HG02798 (cell line): ENCODE data around the gene TTLL11.
A peak's percentile ranks its signal among the peaks of the same experiment; 100 is the strongest.

Experiments
- ATAC-seq: cut with Tn5 transposase; IDR thresholded peaks from one replicate; pipeline ENCODE4 v1.9.1; 2021; ENCODE audit warnings: mild to moderate bottlenecking; ENCODE audit not compliant: unreplicated experiment, poor library complexity

The TTLL11 gene

DNA sequence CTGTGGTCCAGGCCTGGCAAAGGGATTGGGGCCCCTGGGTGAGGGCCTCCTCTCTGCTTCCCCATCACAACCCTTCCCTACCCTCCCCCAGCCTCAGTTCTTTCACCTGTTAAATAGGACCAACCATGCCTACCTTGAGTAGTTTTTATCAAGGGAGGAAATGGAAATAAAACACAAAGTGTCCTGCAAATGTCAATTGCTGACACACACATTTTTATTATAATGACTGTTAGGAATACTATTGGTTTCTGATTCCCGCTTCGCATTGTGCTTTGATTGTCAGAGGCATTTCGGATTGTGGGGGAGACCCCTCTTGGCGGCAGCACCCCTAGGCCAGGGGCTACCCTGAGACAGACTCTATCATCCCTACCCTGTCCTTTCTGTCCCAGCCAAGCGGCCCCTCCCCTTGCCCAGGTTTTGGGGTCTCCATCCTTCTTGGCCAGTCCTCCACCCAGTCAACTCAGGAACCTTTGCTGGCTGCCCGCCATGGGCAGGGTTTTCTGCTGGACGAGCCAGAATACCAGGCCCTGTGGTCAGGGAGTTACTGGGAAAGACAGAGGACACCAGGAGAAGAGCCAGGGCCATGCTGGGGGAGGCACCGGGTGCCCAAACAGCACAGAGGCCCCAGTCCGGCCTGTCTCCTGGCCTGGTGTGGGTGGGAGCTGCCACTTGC is 18.4 kb upstream of the TTLL11 start:
- ATAC-seq: no peak

DNA sequence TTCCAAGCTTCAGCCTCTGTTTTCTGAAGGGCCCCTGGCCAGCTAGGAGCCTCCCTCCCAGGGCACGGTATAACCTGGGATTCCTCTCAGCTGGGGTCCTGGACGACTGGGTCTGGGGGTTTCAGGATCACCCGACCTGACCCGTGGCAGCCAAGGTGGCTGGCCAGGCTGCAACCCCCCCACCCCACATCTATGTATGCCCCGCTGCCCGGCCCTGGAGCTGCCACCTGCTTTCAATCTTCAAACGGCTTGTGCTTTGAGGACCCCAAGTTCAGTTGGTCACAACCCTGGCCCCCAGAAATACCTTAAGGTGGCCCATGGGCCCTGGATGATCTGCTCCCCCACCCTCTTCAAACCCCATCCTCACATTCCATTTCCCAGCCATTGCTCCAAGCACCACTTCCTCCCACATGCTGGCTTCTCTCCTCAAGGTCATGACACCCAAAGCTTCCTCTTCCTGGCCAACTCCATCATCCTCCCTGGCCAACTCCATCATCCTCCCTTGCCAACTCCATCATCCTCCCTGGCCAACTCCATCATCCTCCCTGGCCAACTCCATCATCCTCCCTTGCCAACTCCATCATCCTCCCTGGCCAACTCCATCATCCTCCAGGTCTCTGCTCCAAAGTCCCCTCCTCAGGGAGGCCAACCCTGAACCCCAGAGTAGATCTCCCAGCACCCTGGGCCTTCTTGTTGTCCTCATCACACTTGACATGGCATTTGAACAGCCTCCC is 17.2 kb upstream of the TTLL11 start:
- no peak for ATAC-seq

DNA sequence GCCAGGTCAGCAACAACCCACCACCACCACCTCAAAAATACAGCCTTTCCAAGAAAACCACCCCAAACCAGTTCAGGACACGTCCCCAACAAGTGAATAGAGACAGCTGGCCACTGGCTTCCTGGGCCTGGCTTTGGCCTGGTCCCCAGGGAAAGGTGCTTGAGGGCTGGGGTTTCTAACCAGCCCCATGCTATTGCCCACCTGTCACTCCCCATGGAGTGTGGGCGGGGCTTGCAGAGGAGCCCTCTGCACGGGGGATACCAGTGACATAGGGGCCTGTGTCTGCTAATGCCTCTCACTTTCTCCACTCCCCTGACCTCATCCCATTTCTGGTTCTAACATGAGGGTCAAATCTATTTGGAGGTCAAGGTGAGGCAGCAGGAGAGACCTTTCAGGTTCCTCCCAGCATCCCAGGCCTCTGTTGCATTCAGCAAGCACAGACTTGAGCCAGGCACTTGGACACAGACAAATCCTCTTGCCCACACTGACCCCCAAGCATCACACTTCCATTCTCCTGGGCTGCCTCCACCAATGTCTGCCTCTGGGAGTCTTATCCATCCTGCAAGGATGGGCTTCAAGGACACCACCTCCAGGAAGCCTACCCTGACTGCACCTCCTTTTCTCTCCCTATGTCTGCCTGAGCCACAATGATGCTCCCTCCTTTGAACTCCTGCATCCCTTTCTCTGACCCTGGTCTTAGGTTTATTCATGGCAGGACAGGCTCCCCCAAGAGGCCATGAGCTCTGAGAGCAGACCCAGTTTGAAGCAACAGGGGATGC is 16.1 kb upstream of the TTLL11 start:
- ATAC-seq: no peak

DNA sequence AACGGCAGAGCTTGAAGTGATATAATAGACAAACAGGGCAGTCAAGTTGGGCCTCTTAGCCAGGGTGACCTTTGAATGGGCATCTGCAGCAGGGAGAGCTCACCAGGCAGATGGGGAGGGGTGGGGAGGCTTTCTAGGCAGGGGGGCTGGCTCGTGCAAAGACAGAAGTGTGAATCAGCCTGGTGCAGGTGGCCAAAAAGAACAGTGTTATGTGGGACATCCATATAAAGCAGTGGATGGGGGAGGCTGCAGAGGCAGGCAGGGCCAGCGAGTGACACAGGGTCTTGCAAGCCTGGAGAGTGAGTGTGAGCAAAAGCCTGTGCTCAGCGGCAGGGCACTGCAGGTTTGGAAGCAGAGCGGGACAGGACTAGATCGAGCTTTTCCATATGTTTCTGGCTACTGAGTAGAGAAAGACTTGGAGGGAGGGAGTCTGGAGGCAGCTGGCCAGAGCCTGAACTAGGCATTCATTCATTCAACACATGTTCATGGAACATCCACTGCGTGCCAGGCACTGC is 14.2 kb upstream of the TTLL11 start:
- no peak for ATAC-seq

DNA sequence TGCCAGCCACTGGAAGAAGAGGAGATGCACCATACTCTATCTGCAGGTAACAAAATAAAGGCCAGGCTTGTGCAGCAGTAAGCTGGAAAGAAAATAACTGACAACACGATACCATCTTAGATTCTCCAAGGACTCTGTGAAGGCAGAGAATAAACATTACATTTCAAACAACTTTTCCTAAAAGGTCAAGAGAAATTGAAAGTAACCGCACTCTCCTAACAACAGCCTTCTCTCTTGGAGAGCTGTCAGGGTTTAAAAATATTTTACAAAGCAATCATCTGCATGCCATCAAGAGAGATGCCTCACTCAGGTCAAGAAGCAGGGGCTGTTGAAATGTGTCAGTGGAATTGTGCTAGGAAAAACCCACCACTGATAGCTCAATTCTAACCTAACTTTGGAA is 13.5 kb upstream of the TTLL11 start:
- no peak for ATAC-seq

DNA sequence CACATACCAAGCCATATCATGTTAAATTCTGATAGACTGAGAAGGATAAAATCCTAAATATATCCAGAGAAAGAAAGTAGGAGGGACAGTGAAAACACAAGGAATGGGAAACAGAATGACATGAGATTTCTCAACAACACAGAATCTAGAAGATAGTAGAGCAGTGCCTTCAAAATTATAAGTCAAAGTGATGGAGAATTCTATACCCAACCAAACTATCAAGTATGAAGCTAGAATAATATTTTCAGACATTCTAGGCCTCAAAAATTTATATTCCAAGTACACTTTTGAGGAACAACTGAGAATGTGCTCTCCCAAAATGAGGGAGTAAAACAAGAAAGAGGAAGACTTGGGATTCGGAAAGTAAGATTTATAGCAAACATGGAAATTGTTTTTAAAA is 10.9 kb upstream of the TTLL11 start:
- ATAC-seq: no peak

DNA sequence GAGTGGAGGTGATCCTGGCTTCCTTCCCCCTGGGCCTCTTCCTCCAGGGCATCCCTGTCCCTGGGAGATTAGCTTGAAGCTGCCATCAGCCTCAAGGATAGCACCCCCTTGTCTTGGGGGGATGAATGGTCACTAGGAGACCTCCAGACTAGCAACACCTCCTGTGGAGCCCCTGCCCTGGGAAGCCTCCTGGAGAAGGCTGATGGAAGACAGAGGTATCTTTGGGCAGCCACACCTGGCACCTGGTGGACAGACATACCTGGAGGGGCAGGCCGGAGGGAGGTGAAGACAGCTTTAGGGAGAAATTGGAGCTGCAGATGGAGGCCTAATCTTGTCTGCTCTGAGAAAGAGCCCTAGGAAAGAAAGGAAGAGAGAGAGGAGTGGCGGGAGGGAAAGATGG is 9.0 kb upstream of the TTLL11 start:
- no peak for ATAC-seq

DNA sequence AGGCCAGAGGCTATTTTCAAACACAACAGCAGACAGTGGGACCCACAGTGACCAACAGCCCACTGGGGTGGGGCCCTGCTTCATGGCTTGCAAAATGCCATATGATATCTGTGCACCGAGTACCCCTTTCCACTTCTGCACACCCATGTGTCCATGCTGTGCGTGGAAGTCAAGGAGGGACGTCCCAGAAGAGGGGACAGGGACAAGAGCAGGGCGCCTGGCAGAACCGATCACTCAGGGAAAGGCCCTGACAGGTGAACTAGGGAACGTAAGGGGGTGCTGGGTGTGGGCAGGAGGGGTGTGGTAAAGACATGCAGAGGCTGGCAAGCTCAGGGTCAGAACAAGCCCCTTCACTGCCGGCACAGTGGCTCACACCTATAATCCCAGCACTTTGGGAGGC is 7.6 kb upstream of the TTLL11 start:
- ATAC-seq: no peak

DNA sequence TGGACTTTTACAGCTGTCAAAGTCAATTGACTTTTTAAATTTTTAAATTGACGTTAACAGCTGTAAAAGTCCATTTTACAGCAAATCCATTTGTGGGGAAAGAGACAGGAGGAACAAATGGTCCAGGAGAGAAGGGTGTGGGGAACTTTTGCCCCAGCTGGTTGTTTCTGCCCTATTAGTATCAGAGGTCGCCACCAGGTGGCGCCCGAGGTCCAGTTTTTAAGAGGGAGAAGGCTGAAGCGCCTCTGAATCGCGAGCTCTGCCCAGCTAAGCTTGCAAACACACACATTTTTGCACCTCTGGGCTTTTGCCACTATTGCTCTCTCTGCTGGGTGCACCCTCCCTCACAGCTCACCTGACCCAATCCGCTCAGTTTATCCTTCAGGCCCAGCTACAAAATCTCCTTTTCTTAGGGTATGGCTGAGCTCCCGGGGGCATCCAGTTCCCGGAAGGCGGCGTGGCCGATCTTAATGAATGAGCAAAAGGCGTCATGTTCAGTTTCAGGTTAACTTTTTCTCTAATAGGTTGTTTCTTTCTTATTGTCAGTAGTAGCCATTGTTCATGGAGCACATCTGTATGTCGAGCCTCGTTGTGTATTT is 6.3 kb upstream of the TTLL11 start:
- peak; percentile 77 for ATAC-seq

DNA sequence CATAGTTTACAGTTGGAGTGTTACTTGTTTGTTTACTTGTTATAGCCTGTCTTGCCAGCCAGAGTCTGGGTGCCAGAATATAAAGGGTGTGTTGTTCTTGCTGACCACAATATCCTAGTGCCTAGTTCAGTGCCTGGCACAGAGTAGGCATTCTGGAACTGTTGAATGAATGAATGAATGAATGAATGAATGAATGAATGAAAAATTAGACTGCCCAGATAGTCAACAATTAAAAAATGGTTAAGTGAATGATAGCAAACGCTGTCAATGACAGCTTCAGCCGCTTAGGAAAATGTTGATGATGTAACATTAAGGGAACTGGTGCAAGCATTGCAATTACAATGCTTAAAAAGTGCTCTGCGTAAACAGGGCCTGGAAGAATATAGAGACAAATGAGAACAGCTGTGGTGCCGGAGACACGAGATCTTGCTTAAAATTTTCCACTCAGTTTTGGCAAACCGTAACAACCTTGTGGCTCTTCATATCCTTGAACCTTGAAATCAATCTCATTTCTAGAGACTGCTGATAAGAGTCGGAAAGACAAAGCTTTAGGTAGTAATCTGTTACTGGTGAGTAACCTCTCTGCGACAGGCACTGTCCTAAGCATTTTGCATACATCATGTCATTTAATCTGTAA is 4.7 kb upstream of the TTLL11 start:
- no peak for ATAC-seq

DNA sequence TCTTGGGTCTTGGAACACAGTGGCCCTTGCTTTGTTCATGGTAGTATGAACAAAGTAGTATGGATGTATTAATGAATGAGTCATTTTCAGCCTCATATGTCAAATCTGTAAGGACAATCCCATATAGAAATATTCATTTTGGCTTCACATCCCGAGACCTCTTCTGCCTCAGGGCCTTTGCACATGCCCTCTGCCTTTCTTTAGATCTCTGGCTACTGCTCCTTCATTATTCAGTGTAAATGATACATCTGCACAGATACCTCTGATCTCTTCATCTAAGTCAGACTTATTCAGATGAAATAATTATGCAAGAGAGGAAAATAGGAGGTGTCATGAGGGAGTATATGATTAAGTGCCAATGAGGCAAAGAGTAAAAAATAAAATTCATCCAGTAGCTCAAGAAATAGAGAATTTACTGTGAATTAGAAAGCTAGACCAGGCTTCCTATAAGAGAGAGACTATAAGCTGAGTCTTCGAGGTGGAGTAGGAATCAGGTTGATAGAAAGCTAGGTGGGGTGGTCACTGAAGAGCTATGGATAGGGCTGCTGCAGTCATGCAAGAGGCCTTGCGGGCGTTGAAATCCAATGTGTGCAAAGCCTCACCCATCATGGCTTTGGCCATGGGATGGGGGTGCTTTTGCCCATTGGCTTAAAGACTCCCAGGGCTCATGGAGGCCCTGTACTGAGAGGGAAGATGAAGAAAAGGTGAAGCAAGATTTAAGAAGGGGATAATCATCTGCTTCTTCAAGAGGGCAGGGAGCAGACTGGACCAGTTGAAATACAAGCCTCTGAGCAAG is 3.7 kb upstream of the TTLL11 start:
- no peak for ATAC-seq

DNA sequence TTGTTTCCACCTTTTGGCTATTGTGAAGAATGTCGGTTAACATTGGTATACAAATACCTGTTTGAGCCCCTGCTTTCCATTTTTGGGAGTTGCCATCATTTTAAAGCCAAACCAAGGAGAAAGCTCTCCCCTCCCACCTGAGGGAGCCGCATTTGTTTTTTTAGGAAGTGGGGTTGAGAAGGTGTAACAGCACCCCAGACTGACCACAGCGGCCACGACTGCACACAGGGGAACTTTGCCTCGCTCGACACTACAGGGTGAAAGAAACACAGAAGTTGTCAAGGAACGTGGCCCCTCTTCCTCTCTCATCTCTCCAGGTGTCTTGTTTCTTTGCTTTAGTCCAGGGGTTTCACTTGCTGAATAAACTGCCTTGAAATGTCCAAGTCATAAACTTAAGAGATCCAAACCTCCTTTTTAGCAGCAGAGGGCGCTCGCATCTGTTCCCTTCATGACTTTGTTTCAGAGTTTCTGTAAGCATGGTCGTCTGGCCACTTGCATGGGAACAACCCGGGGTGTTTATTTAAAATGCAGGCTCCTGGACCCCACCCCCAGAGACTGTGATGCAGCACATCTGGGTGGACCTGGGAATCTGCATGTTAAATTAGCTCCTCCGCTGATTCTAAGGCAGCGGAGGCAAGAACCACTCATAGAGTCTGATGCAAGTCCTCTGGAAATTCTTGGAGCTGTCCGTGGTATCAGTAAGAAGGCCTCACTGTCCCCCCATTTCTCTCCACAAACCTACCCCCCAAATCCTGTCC is 2.1 kb upstream of the TTLL11 start:
- ATAC-seq: no peak

DNA sequence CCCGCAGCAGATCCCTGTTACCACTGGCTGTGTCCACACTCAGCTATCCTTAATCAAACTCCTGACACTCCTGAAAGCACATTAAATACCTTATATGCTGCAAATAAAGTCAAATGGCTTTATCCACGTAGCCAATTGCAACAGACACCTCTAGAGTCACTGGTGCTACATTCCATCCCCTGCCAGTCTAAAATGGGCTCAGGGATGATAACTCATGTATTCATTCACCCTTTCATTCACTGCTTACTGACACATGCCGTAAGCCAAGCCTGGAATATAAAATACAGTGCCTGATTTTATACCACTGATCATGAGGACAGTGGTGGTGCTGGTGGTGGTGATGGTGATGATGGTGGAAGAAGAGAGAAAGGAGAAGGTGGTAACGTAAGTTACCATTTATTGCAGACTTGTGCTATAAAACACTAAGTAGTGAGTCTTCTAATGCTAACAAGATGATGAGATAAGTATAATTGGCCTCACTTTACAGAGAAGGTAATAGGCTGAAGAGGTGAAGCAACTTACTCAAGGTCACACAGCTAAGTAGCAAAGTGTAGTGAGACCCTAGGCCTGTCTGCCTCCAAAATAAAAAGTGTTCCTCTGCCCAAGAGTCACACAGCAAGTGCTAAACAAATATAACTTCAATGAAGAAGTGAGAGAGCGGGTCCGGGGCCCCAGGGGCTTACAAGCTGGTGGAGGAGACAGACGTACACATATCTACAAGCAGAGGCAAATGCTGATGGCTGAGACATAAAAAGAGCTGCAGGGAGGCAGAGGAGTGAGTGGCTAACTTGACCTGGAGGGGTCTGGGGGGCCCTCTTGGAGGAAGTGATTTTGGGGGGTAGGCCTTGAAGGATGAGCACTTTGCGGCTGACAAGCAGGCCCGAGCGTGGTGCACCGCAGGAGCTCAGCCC is 1.2 kb downstream of the TTLL11 start:
- ATAC-seq: no peak

DNA sequence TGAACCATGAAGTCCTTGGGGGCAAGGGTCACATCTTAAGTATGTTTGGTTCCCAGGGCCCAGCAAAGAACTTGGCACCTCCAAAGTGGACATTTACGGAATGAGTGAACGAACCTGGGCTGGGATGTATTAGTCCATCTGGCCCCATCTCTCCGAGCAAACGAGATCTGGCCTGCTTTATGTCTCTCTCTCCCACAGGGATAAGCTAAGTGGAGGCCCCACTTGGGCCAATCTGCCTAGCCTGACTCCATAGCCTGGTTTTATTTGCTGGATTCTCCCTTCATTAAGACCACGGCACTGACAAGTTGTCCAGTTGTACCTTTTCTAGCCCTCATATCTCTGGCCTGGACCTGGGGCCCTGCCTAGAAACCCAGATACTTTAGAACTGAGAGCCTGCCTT is 2.1 kb downstream of the TTLL11 start:
- ATAC-seq: no peak

DNA sequence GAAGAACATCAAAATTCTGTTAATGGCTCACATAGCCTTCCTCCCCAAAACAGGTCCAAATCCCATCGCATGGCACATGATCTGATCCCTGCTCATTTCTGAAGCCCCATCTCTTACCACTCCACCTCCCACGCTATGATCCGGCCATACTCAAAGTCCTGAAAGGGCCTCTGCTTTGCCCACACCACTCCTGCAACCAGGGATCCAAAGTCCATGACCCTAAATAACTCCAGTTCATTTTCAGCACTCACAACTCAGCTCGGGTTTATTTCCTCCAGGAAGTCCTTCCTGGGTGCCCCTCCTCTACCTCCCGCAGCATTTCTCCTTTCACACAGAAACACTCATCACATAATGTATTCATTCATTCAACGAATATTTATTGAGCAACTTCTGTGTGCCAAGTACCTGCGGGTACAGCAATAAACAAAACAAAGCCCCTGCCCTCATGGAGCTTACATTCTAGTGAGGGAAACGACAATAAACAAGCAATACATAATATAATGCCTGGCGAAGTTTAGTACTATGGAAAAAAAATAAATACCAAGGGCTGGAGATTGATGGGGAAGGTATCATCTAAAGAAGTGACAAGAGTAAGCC is 2.7 kb downstream of the TTLL11 start:
- no peak for ATAC-seq

DNA sequence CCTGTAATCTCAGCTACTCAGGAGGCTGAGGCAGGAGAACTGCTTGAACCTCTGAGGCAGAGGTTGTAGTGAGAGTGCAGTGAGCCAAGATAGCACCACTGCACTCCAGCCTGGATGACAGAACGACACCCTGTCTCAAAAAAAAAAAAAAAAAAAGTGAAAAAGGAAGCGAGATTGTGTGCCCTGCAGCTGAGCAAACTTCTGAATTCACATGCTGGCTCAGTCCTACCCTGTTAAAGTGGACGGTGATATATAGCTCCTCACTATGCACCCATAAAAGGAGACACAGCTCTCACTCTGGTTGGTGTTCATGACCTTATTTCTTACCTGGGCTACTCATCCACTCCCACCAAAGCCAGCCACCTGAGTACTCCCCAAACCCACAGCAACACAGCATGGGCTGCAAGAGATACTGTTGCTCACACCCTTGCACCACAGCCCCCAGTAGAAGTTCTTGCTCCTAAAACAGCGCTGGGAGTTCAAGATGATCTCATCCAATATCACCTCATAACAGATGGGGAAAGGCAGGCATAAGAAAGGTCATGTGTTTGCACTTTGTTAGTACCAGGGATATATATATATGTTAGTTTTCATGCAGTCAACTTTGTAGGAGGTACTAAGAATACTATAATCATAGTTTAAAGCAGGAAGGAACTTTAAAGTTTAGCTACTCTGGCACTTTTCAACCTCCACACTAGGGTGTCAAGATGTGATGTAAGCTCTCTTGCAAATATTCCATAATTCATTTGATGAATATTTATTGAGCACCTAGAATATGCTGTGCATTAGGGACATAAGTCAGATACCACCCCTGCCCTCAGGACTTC is 4.0 kb downstream of the TTLL11 start:
- ATAC-seq: no peak
